ENCODE measurements around the gene CCNE1.

- no peak for TF ChIP-seq POLR2AphosphoS5 (IDR thresholded peaks at IDR 0.05; ENCODE audit: borderline replicate concordance, low read depth, low read length)
- no peak for TF ChIP-seq EZH2 (IDR thresholded peaks at IDR 0.05)
- no peak for TF ChIP-seq FOXP2 (optimal IDR thresholded peaks at IDR 0.05; ENCODE audit: control extremely low read depth, extremely low read length, insufficient read depth)
Measured at GRCh38 chr19:29795461-29796172, 16.2 kb upstream of the CCNE1 start.

Data from SK-N-MC (cell line).